H1 (cell line): ENCODE measurements around the gene PHC3. TPM values are rescaled to one million over a fixed set of nuclear protein-coding genes. Genes with fewer than 3 reads are reported as not detected.

Source experiments
- CTCF ChIA-PET: fragments of 300-600 bp; sonication (Branson Sonifier 250); formaldehyde crosslinking; loops from one replicate; lab custom pipeline; 2021; ENCODE audit not compliant: partially characterized antibody; lab: Charles Lee
- POLR2A ChIA-PET: fragments of 300-600 bp; sonication (Branson Sonifier 250); formaldehyde crosslinking; loops from one replicate; lab custom pipeline; 2021; ENCODE audit warnings: inconsistent platforms; ENCODE audit not compliant: partially characterized antibody; lab: Charles Lee
- DNase-seq, 2 experiments: peaks; one replicate each; pipeline versions ENCODE4 v3.0.0 to v3.0.0-alpha.2; 2010 to 2022; ENCODE audit warnings: low spot score in 2 of 2, low read depth in 1 of 2, mixed read lengths in 1 of 2
- FAIRE-seq: peaks from 2 replicates; lab custom pipeline; 2011; peaks lifted over from hg19 to GRCh38; lab: Jason Lieb, UNC
- H2AFZ ChIP-seq: 2 replicates; pipeline ENCODE4 v1.8.1; 2012; ENCODE audit warnings: low read length, inconsistent platforms
- H2AK5ac ChIP-seq: 2 replicates; pipeline ENCODE4 v1.6.1; 2013; ENCODE audit warnings: low read depth, low read length
- H2BK120ac ChIP-seq: replicated peaks from 2 replicates; pipeline ENCODE3; 2013; ENCODE audit warnings: low read depth, low read length, inconsistent platforms
- H2BK12ac ChIP-seq: 2 replicates; pipeline ENCODE4 v1.6.1; 2013; ENCODE audit warnings: low read depth, low read length
- H2BK15ac ChIP-seq: 2 replicates; pipeline ENCODE4 v1.6.1; 2013; ENCODE audit warnings: low read length
- H2BK20ac ChIP-seq: 2 replicates; pipeline ENCODE4 v1.6.1; 2013; ENCODE audit warnings: low read length
- H2BK5ac ChIP-seq: 2 replicates; pipeline ENCODE4 v1.6.1; 2013; ENCODE audit warnings: low read depth, low read length
- H3K14ac ChIP-seq: 2 replicates; pipeline ENCODE4 v1.6.1; 2013; ENCODE audit warnings: inconsistent platforms; ENCODE audit not compliant: insufficient read length
- H3K18ac ChIP-seq: 2 replicates; pipeline ENCODE4 v1.6.1; 2013; ENCODE audit warnings: low read length; ENCODE audit errors: extremely low read depth
- H3K23ac ChIP-seq: 2 replicates; pipeline ENCODE4 v1.6.1; 2013; ENCODE audit warnings: inconsistent platforms; ENCODE audit not compliant: insufficient read length
- H3K23me2 ChIP-seq: 2 replicates; pipeline ENCODE4 v1.6.1; 2013; ENCODE audit warnings: low read depth, low read length
- H3K27ac ChIP-seq: 2 replicates; pipeline ENCODE4 v1.6.1; 2011; ENCODE audit warnings: low read depth, low read length, inconsistent platforms
- H3K27me3 ChIP-seq, 4 experiments: replicated peaks in 1 of 4; 1 replicate in 1 of 4; 2 replicates in 3 of 4; pipeline versions ENCODE4 v1.6.1 to v1.8.1; 2011 to 2013; ENCODE audit warnings: low read length in 3 of 4, mild to moderate bottlenecking in 3 of 4, inconsistent platforms in 2 of 4, mixed read lengths in 2 of 4, moderate library complexity in 1 of 4; ENCODE audit not compliant: control insufficient read depth in 3 of 4, insufficient read depth in 3 of 4; ENCODE audit errors: extremely low read depth in 1 of 4
- H3K36me3 ChIP-seq, 4 experiments: 2 replicates each; pipeline versions ENCODE4 v1.6.1 to v1.8.1; 2011 to 2013; ENCODE audit warnings: mild to moderate bottlenecking in 4 of 4, low read length in 3 of 4, moderate library complexity in 2 of 4, control low read depth in 1 of 4, inconsistent platforms in 1 of 4; ENCODE audit not compliant: insufficient read depth in 4 of 4, control insufficient read depth in 2 of 4
- H3K4ac ChIP-seq: replicated peaks from 2 replicates; pipeline ENCODE3; 2013; ENCODE audit warnings: low read length, low read depth, mixed read lengths, inconsistent platforms; ENCODE audit not compliant: insufficient read length
- H3K4me1 ChIP-seq, 4 experiments: replicated peaks in 1 of 4; 1 replicate in 1 of 4; 2 replicates in 3 of 4; pipeline versions ENCODE4 v1.6.1 to v1.8.1; 2011 to 2013; ENCODE audit warnings: low read length in 3 of 4, inconsistent platforms in 2 of 4, mixed read lengths in 1 of 4; ENCODE audit not compliant: insufficient read depth in 4 of 4, control insufficient read depth in 3 of 4
- H3K4me2 ChIP-seq, 2 experiments: 2 replicates each; pipeline versions ENCODE4 v1.6.1 to v1.8.1; 2011 to 2013; ENCODE audit warnings: low read depth in 2 of 2, low read length in 2 of 2, control low read depth in 1 of 2, inconsistent platforms in 1 of 2, mild to moderate bottlenecking in 1 of 2; ENCODE audit not compliant: insufficient read depth in 1 of 2
- H3K4me3 ChIP-seq, 4 experiments: fragments of 200-600, 300-600 bp in 1 of 4; sonication (generic), shearing (Covaris generic), sonication (Bioruptor Twin) in 1 of 4; 2 replicates each; pipeline versions ENCODE4 v1.5.1 to v1.8.1; 2011 to 2016; ENCODE audit warnings: low read length in 4 of 4, low read depth in 3 of 4, control low read depth in 2 of 4, inconsistent platforms in 2 of 4, mild to moderate bottlenecking in 2 of 4, mixed read lengths in 1 of 4, moderate library complexity in 1 of 4; ENCODE audit not compliant: insufficient read depth in 2 of 4; ENCODE audit errors: extremely low read depth in 1 of 4
- H3K56ac ChIP-seq: replicated peaks from 2 replicates; pipeline ENCODE3; 2013; ENCODE audit warnings: low read depth, mild to moderate bottlenecking, mixed read lengths, low read length, inconsistent platforms; ENCODE audit not compliant: insufficient read length
- H3K79me1 ChIP-seq: 2 replicates; pipeline ENCODE4 v1.6.1; 2013; ENCODE audit warnings: low read depth, low read length, control low read depth
- H3K79me2 ChIP-seq, 2 experiments: 2 replicates each; pipeline versions ENCODE4 v1.6.1 to v1.8.1; 2012 to 2013; ENCODE audit warnings: low read length in 2 of 2, mild to moderate bottlenecking in 2 of 2, inconsistent platforms in 1 of 2; ENCODE audit not compliant: insufficient read depth in 2 of 2, control insufficient read depth in 1 of 2
- H3K9ac ChIP-seq, 4 experiments: replicated peaks in 1 of 4; 1 replicate in 1 of 4; 2 replicates in 3 of 4; pipeline versions ENCODE4 v1.6.1 to v1.8.1; 2011 to 2013; ENCODE audit warnings: low read depth in 3 of 4, low read length in 3 of 4, control low read depth in 2 of 4, mild to moderate bottlenecking in 2 of 4, moderate library complexity in 2 of 4, inconsistent platforms in 1 of 4; ENCODE audit errors: extremely low read depth in 1 of 4
- H3K9me3 ChIP-seq, 2 experiments: 2 replicates each; pipeline versions ENCODE4 v1.6.1 to v1.8.1; 2012 to 2013; ENCODE audit warnings: mild to moderate bottlenecking in 2 of 2, moderate library complexity in 2 of 2, control low read depth in 1 of 2, inconsistent platforms in 1 of 2, low read depth in 1 of 2, low read length in 1 of 2, mixed read lengths in 1 of 2; ENCODE audit not compliant: insufficient read depth in 2 of 2
- H4K20me1 ChIP-seq, 2 experiments: replicated peaks in 1 of 2; 2 replicates each; pipeline versions ENCODE3 to v1.8.1; 2011 to 2013; ENCODE audit warnings: inconsistent platforms in 2 of 2, low read length in 2 of 2, mild to moderate bottlenecking in 1 of 2; ENCODE audit not compliant: insufficient read depth in 2 of 2, control insufficient read depth in 1 of 2
- H4K5ac ChIP-seq: 2 replicates; pipeline ENCODE4 v1.6.1; 2013; ENCODE audit warnings: low read length, low read depth, mixed read lengths, inconsistent platforms; ENCODE audit not compliant: insufficient read length
- H4K8ac ChIP-seq: 2 replicates; pipeline ENCODE4 v1.8.0; 2013; ENCODE audit warnings: mild to moderate bottlenecking, moderate library complexity, low read length, inconsistent platforms; ENCODE audit not compliant: insufficient read depth; ENCODE audit errors: extremely low read depth
- H4K91ac ChIP-seq: replicated peaks from 2 replicates; pipeline ENCODE3; 2013; ENCODE audit warnings: low read length, mixed read lengths, inconsistent platforms; ENCODE audit not compliant: insufficient read length
- GABPA ChIP-seq: IDR thresholded peaks from 2 replicates; pipeline ENCODE4 v1.6.1; 2011; ENCODE audit warnings: mild to moderate bottlenecking, low read length, moderate library complexity, borderline replicate concordance; ENCODE audit not compliant: insufficient read depth
- KDM1A ChIP-seq: fragments of 200-600, 300-600 bp; sonication (generic); IDR thresholded peaks from 2 replicates; pipeline ENCODE4 v1.7.1; 2016; ENCODE audit warnings: mild to moderate bottlenecking, low read length, borderline replicate concordance
- MAX ChIP-seq: IDR thresholded peaks from 2 replicates; pipeline ENCODE4 v1.6.1; 2012; ENCODE audit warnings: inconsistent platforms
- NRF1 ChIP-seq: IDR thresholded peaks from 2 replicates; pipeline ENCODE4 v1.6.1; 2011; ENCODE audit warnings: mild to moderate bottlenecking, low read depth, low read length, improper control_type of control experiment
- POLR2A ChIP-seq, 2 experiments: IDR thresholded peaks; 1 replicate in 1 of 2; 2 replicates in 1 of 2; pipeline ENCODE4 v1.6.1; 2011; ENCODE audit warnings: low read depth in 2 of 2, low read length in 2 of 2, mild to moderate bottlenecking in 2 of 2; ENCODE audit errors: control extremely low read depth in 1 of 2
- SAP30 ChIP-seq: fragments of 300-600 bp; sonication (generic); IDR thresholded peaks from 2 replicates; pipeline ENCODE4 v1.7.1; 2012; ENCODE audit warnings: low read length, moderate library complexity, mild to moderate bottlenecking, inconsistent platforms; ENCODE audit not compliant: insufficient read depth, insufficient replicate concordance
- TEAD4 ChIP-seq: IDR thresholded peaks from 2 replicates; pipeline ENCODE4 v1.6.1; 2012; ENCODE audit warnings: low read depth, low read length, inconsistent platforms, mixed read lengths
- polyA plus RNA-seq, 7 experiments: library from polyadenylated mRNA; depleted of rRNA in 3 of 7; stranded (reverse) in 5 of 7; unstranded in 2 of 7; fragments of >200 nt in 5 of 7; fragments of 200-250 nt in 2 of 7; gene quantifications; 1 replicate in 5 of 7; 2 replicates in 1 of 7; 4 replicates in 1 of 7; pipeline versions ENCODE4 v1.2.1 to v1.2.3, GENCODE V29; 2011 to 2013; ENCODE audit warnings: missing spikeins in 2 of 7, mixed read lengths in 2 of 7
- total RNA-seq: library from RNA; stranded (reverse); fragmentation: NEBNext Ultra II Directional; extraction: Animal tissue kit (Norgen Biotek cat#: 25700); gene quantifications from 2 replicates; pipeline ENCODE4 v1.2.1, GENCODE V29; 2021
- TF ChIP-seq, protein P1 (sequence below): IDR thresholded peaks from 2 replicates; pipeline ENCODE4 v1.6.1; 2012; ENCODE audit warnings: inconsistent platforms

PHC3 gene
- total and polyA plus RNA-seq, 2 of the 8 experiments (the other 6 are each of a cell fraction or from before 2014, with no cell fraction given): 26.4 to 29.2 TPM

DNA sequence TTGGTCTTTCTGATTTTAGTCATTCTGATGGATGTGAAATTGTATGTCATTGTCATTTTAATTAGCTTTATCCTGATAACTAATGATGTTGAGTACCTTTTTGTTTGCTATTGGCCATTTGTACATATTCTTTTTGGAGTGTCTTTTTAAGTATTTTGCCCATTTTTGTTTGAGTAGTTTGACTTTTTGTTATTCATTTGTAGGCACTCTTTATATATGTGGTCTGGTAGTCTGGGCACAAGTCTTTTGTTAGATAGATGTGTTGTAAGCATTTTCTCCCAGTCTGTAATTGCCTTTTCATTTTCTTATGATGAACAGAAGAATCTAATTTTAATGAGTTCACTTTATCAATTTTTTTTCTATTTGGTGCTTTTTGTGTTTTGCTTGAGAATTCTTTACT lies 129.1 kb downstream of the PHC3 start:
- no peak overlapping the region for H2BK20ac ChIP-seq
- no peak overlapping the region for H3K4me3 ChIP-seq
- H3K23ac ChIP-seq: no peak overlapping the region
- no peak overlapping the region for H3K4ac ChIP-seq
- no peak overlapping the region for H2BK15ac ChIP-seq
- H3K27me3 ChIP-seq: no peaks in the 10 kb centered on the region
- no peak overlapping the region for H3K9ac ChIP-seq
- ChIA-PET CTCF (interaction anchor here (0.7 to 1.2 kb wide), 4 partner anchors 10 to 283 kb away, joined by 3 to 5 read pairs (median 3); partner anchors contain the start of gene ACTRT3), POLR2A (no interaction called here)
- H4K91ac ChIP-seq: no peak overlapping the region
- no peak overlapping the region for H3K56ac ChIP-seq
- H3K9me3 ChIP-seq: no peaks in the 10 kb centered on the region
- H3K4me2 ChIP-seq: no peak overlapping the region
- H2BK5ac ChIP-seq: no peak overlapping the region
- H3K18ac ChIP-seq: no peak overlapping the region
- no peak overlapping the region for H3K14ac ChIP-seq
- TF ChIP-seq POLR2A (IDR thresholded peaks at IDR 0.05; ENCODE audit: control extremely low read depth in 1 of 2, low read depth in 2 of 2, low read length in 2 of 2) (no peak), MAX (no peak), GABPA (no peak), NRF1 (no peak), TEAD4 (no peak), KDM1A (peak; percentile 77; the same call in 1 of the 2 replicates), SAP30 (no peak)
- TF ChIP-seq, protein P1, sequence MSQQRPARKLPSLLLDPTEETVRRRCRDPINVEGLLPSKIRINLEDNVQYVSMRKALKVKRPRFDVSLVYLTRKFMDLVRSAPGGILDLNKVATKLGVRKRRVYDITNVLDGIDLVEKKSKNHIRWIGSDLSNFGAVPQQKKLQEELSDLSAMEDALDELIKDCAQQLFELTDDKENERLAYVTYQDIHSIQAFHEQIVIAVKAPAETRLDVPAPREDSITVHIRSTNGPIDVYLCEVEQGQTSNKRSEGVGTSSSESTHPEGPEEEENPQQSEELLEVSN: no peak
- peaks cover 0 to 2% of the 10 kb centered on the region in 2 experiments for H4K20me1 ChIP-seq
- H3K23me2 ChIP-seq: no peaks in the 10 kb centered on the region
- no peak overlapping the region for H4K8ac ChIP-seq
- no peaks in the 10 kb centered on the region for H3K36me3 ChIP-seq
- H3K27ac ChIP-seq: no peak overlapping the region
- no peak overlapping the region for H2BK120ac ChIP-seq
- H2BK12ac ChIP-seq: no peak overlapping the region
- no peak overlapping the region for H2AK5ac ChIP-seq
- no peaks in the 10 kb centered on the region; a peak in 1 of 4 replicates for H3K79me2 ChIP-seq
- FAIRE-seq (no peak), DNase-seq (no peak)
- H3K79me1 ChIP-seq: no peaks in the 10 kb centered on the region
- peaks cover under 1 to 3% (median 3%) of the 10 kb centered on the region in 4 experiments; a peak in 3 of 7 replicates for H3K4me1 ChIP-seq
- no peak overlapping the region for H4K5ac ChIP-seq
- no peak overlapping the region for H2AFZ ChIP-seq
